Endothelial cell of umbilical vein (primary cell): Measurements from ENCODE around the gene FGF22. TPM values are rescaled to one million over a fixed set of nuclear protein-coding genes. Genes with fewer than 3 reads are reported as not detected.

Experiments
- BruUV-seq: library from RNA; stranded (reverse); fragments of 400-500 nt; replicated peaks from 2 replicates; lab custom pipeline; 2021; lab: Mats Ljungman, UMichigan
- CTCF ChIA-PET: fragments of 300-600, 350-600 bp; sonication (Branson Sonifier 250); formaldehyde crosslinking; loops from one replicate; lab custom pipeline; 2021; ENCODE audit warnings: antibody characterized with exemption, inconsistent platforms; lab: Charles Lee
- POLR2A ChIA-PET: fragments of 300-600, 350-600 bp; sonication (Branson Sonifier 250); formaldehyde crosslinking; loops from one replicate; lab custom pipeline; 2021; ENCODE audit warnings: antibody characterized with exemption, inconsistent platforms; lab: Charles Lee
- DNase-seq: peaks from one replicate; pipeline ENCODE4 v3.0.0-alpha.2; 2011; ENCODE audit warnings: low read depth, low spot score
- FAIRE-seq: peaks from 2 replicates; lab custom pipeline; 2011; peaks lifted over from hg19 to GRCh38; lab: Jason Lieb, UNC
- H2AFZ ChIP-seq: 2 replicates; pipeline ENCODE4 v1.6.0; 2012; ENCODE audit warnings: low read depth, low read length, control low read depth, inconsistent platforms
- H3K27ac ChIP-seq: 2 replicates; pipeline ENCODE4 v1.5.1; 2011; ENCODE audit warnings: low read depth, mild to moderate bottlenecking, control low read depth, low read length, moderate library complexity; ENCODE audit not compliant: insufficient read depth
- H3K27me3 ChIP-seq, 2 experiments: 2 replicates each; pipeline versions ENCODE4 v1.6.0 to v1.6.1; 2011; ENCODE audit warnings: low read length in 2 of 2, mixed read lengths in 1 of 2; ENCODE audit not compliant: control insufficient read depth in 2 of 2, insufficient read depth in 2 of 2
- H3K36me3 ChIP-seq, 2 experiments: 2 replicates in 1 of 2; 3 replicates in 1 of 2; pipeline ENCODE4 v1.5.1; 2011; ENCODE audit warnings: low read length in 2 of 2, mild to moderate bottlenecking in 1 of 2, moderate library complexity in 1 of 2; ENCODE audit not compliant: control insufficient read depth in 2 of 2, insufficient read depth in 2 of 2; ENCODE audit errors: extremely low read depth in 1 of 2
- H3K4me1 ChIP-seq: 3 replicates; pipeline ENCODE4 v1.5.1; 2011; ENCODE audit warnings: mild to moderate bottlenecking, low read length; ENCODE audit not compliant: control insufficient read depth, insufficient read depth; ENCODE audit errors: extremely low read depth
- H3K4me2 ChIP-seq: 2 replicates; pipeline ENCODE4 v1.6.1; 2011; ENCODE audit warnings: low read length, control low read depth, mixed read lengths; ENCODE audit not compliant: insufficient read depth
- H3K4me3 ChIP-seq, 3 experiments: fragments of 200-600 bp in 1 of 3; sonication (generic), shearing (Covaris generic) in 1 of 3; replicated peaks in 1 of 3; 2 replicates each; pipeline ENCODE4 v1.5.1; 2011 to 2016; ENCODE audit warnings: control low read depth in 3 of 3, low read length in 3 of 3, mild to moderate bottlenecking in 2 of 3, inconsistent platforms in 1 of 3, low read depth in 1 of 3, moderate library complexity in 1 of 3; ENCODE audit not compliant: insufficient read depth in 1 of 3
- H3K79me2 ChIP-seq: 2 replicates; pipeline ENCODE4 v1.6.0; 2012; ENCODE audit warnings: low read length, inconsistent platforms; ENCODE audit not compliant: control insufficient read depth, insufficient read depth
- H3K9ac ChIP-seq: replicated peaks from 2 replicates; pipeline ENCODE3; 2011; ENCODE audit warnings: low read length, control low read depth; ENCODE audit not compliant: insufficient read depth; ENCODE audit errors: extremely low read depth
- H3K9me1 ChIP-seq: replicated peaks from 3 replicates; pipeline ENCODE4 v1.6.0; 2011; ENCODE audit warnings: mild to moderate bottlenecking, low read length; ENCODE audit not compliant: control insufficient read depth, insufficient read depth; ENCODE audit errors: extremely low read depth
- H3K9me3 ChIP-seq: replicated peaks from 2 replicates; pipeline ENCODE4 v1.5.1; 2012; ENCODE audit warnings: low read length, inconsistent platforms; ENCODE audit not compliant: control insufficient read depth, insufficient read depth
- H4K20me1 ChIP-seq: replicated peaks from 2 replicates; pipeline ENCODE3; 2011; ENCODE audit warnings: mild to moderate bottlenecking, low read length; ENCODE audit not compliant: control insufficient read depth, insufficient read depth; ENCODE audit errors: extremely low read depth
- CTCF ChIP-seq, 2 donors: IDR thresholded peaks; 1 replicate in 1 of 2; 2 replicates in 1 of 2; pipeline ENCODE4 v1.5.1; 2011; ENCODE audit warnings: low read length in 2 of 2, mild to moderate bottlenecking in 2 of 2, moderate library complexity in 2 of 2, control low read depth in 1 of 2, inconsistent platforms in 1 of 2, low read depth in 1 of 2; ENCODE audit not compliant: insufficient read depth in 1 of 2; ENCODE audit errors: extremely low read depth in 1 of 2
- EZH2 ChIP-seq: IDR thresholded peaks from 2 replicates; pipeline ENCODE4 v1.6.1; 2012; ENCODE audit warnings: borderline replicate concordance, low read depth, mild to moderate bottlenecking, moderate library complexity, low read length, inconsistent platforms; ENCODE audit not compliant: severe bottlenecking
- FOS ChIP-seq: IDR thresholded peaks from 2 replicates; pipeline ENCODE4 v1.6.1; 2011; ENCODE audit warnings: mild to moderate bottlenecking, low read length, moderate library complexity, borderline replicate concordance; ENCODE audit not compliant: insufficient read depth
- GATA2 ChIP-seq: IDR thresholded peaks from 2 replicates; pipeline ENCODE4 v1.7.0; 2011; ENCODE audit warnings: low read depth, mild to moderate bottlenecking, moderate library complexity, mixed read lengths, low read length; ENCODE audit not compliant: insufficient read length, insufficient read depth
- JUN ChIP-seq: IDR thresholded peaks from 2 replicates; pipeline ENCODE4 v1.6.1; 2011; ENCODE audit warnings: borderline replicate concordance, low read depth; ENCODE audit not compliant: insufficient read length, insufficient read depth
- MAX ChIP-seq: IDR thresholded peaks from 2 replicates; pipeline ENCODE4 v1.6.1; 2011; ENCODE audit not compliant: insufficient read depth, insufficient read length
- MYC ChIP-seq: IDR thresholded peaks from one replicate; pipeline ENCODE4 v1.6.1; 2011; ENCODE audit warnings: mild to moderate bottlenecking, low read depth, low read length
- POLR2A ChIP-seq: IDR thresholded peaks from 2 replicates; pipeline ENCODE4 v1.6.1; 2012; ENCODE audit warnings: low read depth, mild to moderate bottlenecking, control low read depth, low read length
- POLR2AphosphoS5 ChIP-seq: IDR thresholded peaks from 2 replicates; pipeline ENCODE4 v1.6.1; 2012; ENCODE audit warnings: low read depth, mild to moderate bottlenecking, control low read depth, low read length, moderate library complexity; ENCODE audit not compliant: insufficient read depth
- dilution Hi-C: fragments of 300-500 bp; cut with MboI; formaldehyde crosslinking; loops from one replicate; pipeline ENCODE4 v1.15.0; 2019; ENCODE audit warnings: low sequenced_read_pairs; ENCODE audit not compliant: extremely low pct_ligation_motif_present
- intact Hi-C: fragments of 100-400 bp; cut with micrococcal nuclease; formaldehyde crosslinking; loops from one replicate; pipeline ENCODE4 v1.10.0; 2022
- polyA plus RNA-seq, 4 experiments: library from polyadenylated mRNA; depleted of rRNA in 3 of 4; stranded (reverse) in 3 of 4; unstranded in 1 of 4; fragments of >200 nt; gene quantifications; 2 replicates each; pipeline versions ENCODE4 v1.2.1 to v1.2.3, GENCODE V29; 2011 to 2012; ENCODE audit warnings: missing spikeins in 1 of 4
- total RNA-seq: library from RNA; stranded (reverse); gene quantifications from 2 replicates; pipeline ENCODE4 v1.2.3, GENCODE V29; 2021

The FGF22 gene
- total and polyA plus RNA-seq, 2 donors (not counting 3 experiments of a cell fraction or from before 2014, with no cell fraction given) = 0.07 TPM; not detected in 1

- no peak overlapping the region for H3K27ac ChIP-seq
- peaks cover 61% of the 10 kb centered on the region for H3K79me2 ChIP-seq
- H3K4me3 ChIP-seq = no peak overlapping the region
- no peak overlapping the region for H2AFZ ChIP-seq
- H3K9ac ChIP-seq = no peak overlapping the region
- H3K36me3 ChIP-seq = peaks cover 4 to 19% of the 10 kb centered on the region in 2 experiments
- no peak for DNase-seq
- no peak overlapping the region for H3K4me2 ChIP-seq
- no peaks in the 10 kb centered on the region for H3K4me1 ChIP-seq
- no peak for TF ChIP-seq MYC
- TF ChIP-seq POLR2AphosphoS5 = no peak
- TF ChIP-seq FOS = no peak
- no peak for TF ChIP-seq EZH2
- TF ChIP-seq POLR2A = no peak
- no peak for TF ChIP-seq GATA2
- TF ChIP-seq JUN = no peak
- no peak for TF ChIP-seq CTCF (IDR thresholded peaks at IDR 0.05; ENCODE audit: extremely low read depth in 1 of 2, insufficient read depth in 1 of 2, low read depth in 1 of 2, low read length in 2 of 2)
- TF ChIP-seq MAX = no peak
- intact Hi-C loops (no loop called here), dilution Hi-C loops (no loop called here)
- no peaks in the 10 kb centered on the region for H4K20me1 ChIP-seq
- no peaks in the 10 kb centered on the region for H3K9me3 ChIP-seq
- H3K27me3 ChIP-seq = no peaks in the 10 kb centered on the region
- no peaks in the 10 kb centered on the region for H3K9me1 ChIP-seq
- BruUV-seq = no TSS peak
- ChIA-PET CTCF (no interaction called here), POLR2A (no interaction called here)
- FAIRE-seq = no peak
Observed at GRCh38 chr19:653425-653824, 13.7 kb downstream of the FGF22 start.
